ENCODE results near the gene IGFBP6. TPM values are rescaled to one million over a fixed set of nuclear protein-coding genes. Genes with fewer than 3 reads are reported as not detected.

The IGFBP6 gene
- total and polyA plus RNA-seq, 12 donors = 12.9 to 559 (median 212) TPM

DNA sequence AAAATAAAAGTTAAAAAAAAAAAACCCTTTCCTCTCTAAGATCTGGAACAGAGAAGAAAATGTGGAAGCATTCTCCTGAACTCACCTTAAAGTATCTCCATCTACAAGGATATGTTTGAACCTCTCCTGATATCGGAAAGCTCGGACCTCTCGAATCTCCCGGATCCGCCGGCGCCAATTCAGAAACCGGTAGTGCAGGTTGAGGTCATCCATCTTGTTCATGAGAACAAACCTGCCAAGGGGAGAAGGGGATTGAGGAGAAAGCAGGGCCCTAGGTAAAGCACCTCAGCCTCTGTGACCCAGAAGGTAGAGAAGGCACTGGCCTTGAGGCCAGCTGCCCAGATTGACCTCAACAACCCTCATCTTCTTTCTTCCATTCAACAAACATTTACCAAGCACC lies 20.4 kb upstream of the IGFBP6 start:
- WGBS, 4 donors = 92 to 95% (median 95%) methylated on average over 8 of the region's 8 CpGs
- TF ChIP-seq, protein P1, sequence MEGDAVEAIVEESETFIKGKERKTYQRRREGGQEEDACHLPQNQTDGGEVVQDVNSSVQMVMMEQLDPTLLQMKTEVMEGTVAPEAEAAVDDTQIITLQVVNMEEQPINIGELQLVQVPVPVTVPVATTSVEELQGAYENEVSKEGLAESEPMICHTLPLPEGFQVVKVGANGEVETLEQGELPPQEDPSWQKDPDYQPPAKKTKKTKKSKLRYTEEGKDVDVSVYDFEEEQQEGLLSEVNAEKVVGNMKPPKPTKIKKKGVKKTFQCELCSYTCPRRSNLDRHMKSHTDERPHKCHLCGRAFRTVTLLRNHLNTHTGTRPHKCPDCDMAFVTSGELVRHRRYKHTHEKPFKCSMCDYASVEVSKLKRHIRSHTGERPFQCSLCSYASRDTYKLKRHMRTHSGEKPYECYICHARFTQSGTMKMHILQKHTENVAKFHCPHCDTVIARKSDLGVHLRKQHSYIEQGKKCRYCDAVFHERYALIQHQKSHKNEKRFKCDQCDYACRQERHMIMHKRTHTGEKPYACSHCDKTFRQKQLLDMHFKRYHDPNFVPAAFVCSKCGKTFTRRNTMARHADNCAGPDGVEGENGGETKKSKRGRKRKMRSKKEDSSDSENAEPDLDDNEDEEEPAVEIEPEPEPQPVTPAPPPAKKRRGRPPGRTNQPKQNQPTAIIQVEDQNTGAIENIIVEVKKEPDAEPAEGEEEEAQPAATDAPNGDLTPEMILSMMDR (IDR thresholded peaks at IDR 0.05) = no peak
- TF ChIP-seq POLR2A (IDR thresholded peaks at IDR 0.05) = no peak
- Histone ChIP-seq H3K4me1 (replicated peaks in 1 of 2) (peaks cover 22 to 49% of the 10 kb centered on the region in 2 donors), H3K4me3 (no peak overlapping the region), H3K27ac (no peak overlapping the region), H3K27me3 (no peaks in the 10 kb centered on the region), H3K9me3 (replicated peaks in 1 of 3) (no peaks in the 10 kb centered on the region), H3K36me3 (replicated peaks in 1 of 2) (peaks cover 0 to 31% of the 10 kb centered on the region in 2 donors)
- intact Hi-C loops (cut with DNase I) = no loop called here
- no peak for DNase-seq

DNA sequence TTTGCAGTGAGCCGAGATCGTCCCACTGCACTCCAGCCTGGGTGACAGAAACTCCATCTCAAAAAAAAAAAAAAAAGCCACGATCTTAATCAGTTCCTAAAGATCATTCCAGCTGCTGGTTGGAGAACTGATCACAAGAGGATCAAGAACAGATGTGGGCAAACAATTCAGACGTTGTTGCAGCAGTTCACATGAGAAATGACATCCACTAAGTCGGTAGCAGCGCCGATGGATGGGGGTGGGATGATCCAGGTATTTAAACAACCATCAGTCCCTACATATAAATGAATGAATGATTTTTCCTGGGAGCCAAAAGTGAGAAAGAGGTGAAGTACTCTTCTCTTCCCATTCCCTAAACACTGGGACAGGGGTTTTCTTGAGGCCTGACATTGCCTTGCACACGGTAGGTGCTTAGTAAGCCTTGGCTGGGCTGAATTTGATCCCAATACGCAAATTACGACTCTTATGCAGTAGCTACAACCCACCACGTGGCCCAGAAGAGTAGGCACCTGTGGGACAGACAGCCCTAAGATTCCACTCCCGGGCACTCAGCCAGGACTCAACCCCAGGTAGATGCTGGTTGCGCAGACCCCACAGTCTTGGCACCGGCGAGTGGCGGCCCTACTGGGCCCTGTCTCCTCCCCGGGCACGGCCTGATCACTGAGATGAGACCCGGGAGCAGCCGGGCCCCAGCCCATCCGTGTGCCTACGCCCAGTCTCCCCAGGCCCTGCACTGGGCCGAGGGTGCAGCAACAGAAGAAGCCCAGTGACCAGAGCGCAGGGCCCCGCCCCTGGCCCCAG lies 18.8 kb upstream of the IGFBP6 start:
- peaks cover 9 to 36% of the 10 kb centered on the region in 2 donors for H3K4me1 ChIP-seq (replicated peaks in 1 of 2)
- 21 to 61% (median 40%) methylated on average over 8 to 25 of the region's 25 CpGs for WGBS, 4 donors
- intact Hi-C loops (cut with DNase I) = no loop called here
- TF ChIP-seq, protein P1 (IDR thresholded peaks at IDR 0.05) = peak in 1 of 6 experiments; percentile 5
- peak in 1 of 2 donors; percentile 24 for TF ChIP-seq POLR2A (IDR thresholded peaks at IDR 0.05)
- H3K9me3 ChIP-seq (replicated peaks in 1 of 3) = no peaks in the 10 kb centered on the region
- peak in 2 of 7 donors; percentile 53 to 78 for DNase-seq
- peak overlapping the region in 4 of 5 donors; percentile 56 to 94 (median 88) for H3K27ac ChIP-seq
- peaks cover 0 to 31% of the 10 kb centered on the region in 2 donors for H3K36me3 ChIP-seq (replicated peaks in 1 of 2)
- H3K27me3 ChIP-seq = no peaks in the 10 kb centered on the region
- H3K4me3 ChIP-seq = peak overlapping the region in 3 of 4 donors; percentile 28 to 80 (median 47)

DNA sequence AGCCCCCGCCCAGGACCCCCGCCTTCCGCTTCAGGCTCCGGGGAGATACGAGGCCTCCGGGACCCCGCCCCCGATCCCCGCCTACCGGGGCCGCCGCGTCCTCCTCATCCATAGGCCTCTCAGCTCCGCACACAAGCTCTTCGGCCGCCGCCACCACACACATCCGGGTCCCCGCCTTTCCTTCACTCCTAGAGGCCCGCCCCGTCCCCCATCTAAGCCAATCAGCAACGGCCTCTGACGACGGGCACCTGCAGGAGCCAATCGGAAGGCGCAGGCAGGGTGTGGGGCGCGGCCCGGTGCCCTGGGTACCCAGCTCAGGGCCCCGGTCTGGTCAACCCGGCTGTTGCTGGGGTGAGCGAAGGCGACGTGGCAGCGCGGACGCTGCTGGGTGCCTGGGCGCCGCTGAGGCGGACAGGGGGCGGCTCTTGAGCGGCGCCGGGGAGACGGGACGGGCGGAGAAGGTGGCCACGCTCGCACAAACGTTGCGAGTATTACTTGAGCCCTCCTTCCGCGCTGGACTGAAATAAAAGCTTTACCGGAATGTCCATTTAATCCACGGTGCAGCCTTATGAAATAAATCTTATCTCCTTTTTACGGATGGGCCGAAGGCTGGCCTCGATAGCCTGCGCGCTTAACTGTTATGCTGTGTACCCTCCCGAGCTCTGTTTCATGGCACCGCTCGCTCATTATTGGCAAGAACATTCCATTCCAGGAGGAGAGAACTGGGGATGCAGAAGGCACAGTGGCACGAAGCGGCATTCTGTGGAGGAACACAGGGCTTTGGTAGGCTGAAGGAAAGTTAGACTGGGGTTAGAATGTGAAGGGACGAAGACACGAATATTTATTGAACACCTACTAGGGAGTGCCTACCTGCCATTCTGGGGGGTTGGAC lies 18.0 kb upstream of the IGFBP6 start, which contains the start of gene SPRYD3:
Gene SPRYD3, minus strand, starts transcription at position 165 of the 892 bp plus-strand sequence. Its CDS starts 57 bp downstream, at position 108.
- WGBS, 4 donors = 1 to 4% (median 3%) methylated on average over 14 to 67 of the region's 67 CpGs
- Histone ChIP-seq H3K4me3 (peak within 1 kb of the TSS; percentile 33 to 80 (median 44)), H3K9me3 (replicated peaks in 1 of 3) (no peaks in the 10 kb centered on the region), H3K27me3 (no peaks in the 10 kb centered on the region), H3K4me1 (replicated peaks in 1 of 2) (peaks cover 9 to 30% of the 10 kb centered on the region in 2 donors), H3K27ac (peak within 1 kb of the TSS; percentile 67 to 94 (median 85)), H3K36me3 (replicated peaks in 1 of 2) (peaks cover 0 to 28% of the 10 kb centered on the region in 2 donors)
- peak; percentile 96 to 99 (median 97) for DNase-seq
- TF ChIP-seq, protein P1 (IDR thresholded peaks at IDR 0.05) = no peak
- peak; percentile 86 to 90 for TF ChIP-seq POLR2A (IDR thresholded peaks at IDR 0.05)
- intact Hi-C loops (cut with DNase I) = no loop called here

Measured in adrenal gland (tissue), 12 donors.